GM18508 (cell line): ENCODE results near the gene PMPCA.

Experiments used
- ATAC-seq: cut with Tn5 transposase; IDR thresholded peaks from one replicate; pipeline ENCODE4 v1.9.1; 2021; ENCODE audit warnings: moderate number of reproducible peaks; ENCODE audit not compliant: insufficient read depth, unreplicated experiment

PMPCA gene

GRCh38 chr9:136410500-136411287, at the start of gene PMPCA, which contains the start of gene ENTR1:
Gene PMPCA, plus strand, starts transcription at chr9:136410658. Its CDS starts 11 bp downstream, at chr9:136410669.
Gene ENTR1, minus strand, starts transcription at chr9:136410614. Its CDS starts 217 bp downstream, at chr9:136410397.
- no peak for ATAC-seq

- ATAC-seq = no peak
Observed at GRCh38 chr9:136361047-136361753, 49.3 kb upstream of the PMPCA start.

GRCh38 chr9:136361754-136362449, 48.6 kb upstream of the PMPCA start:
- no peak for ATAC-seq

- ATAC-seq = no peak
Observed at GRCh38 chr9:136362450-136362784, 48.0 kb upstream of the PMPCA start.

GRCh38 chr9:136363106-136363948, 47.1 kb upstream of the PMPCA start, which contains the start of gene DNLZ:
Gene DNLZ, minus strand, starts transcription at chr9:136363744. Its CDS starts 30 bp downstream, at chr9:136363714.
- ATAC-seq = no peak

GRCh38 chr9:136363949-136364748, 46.3 kb upstream of the PMPCA start:
- no peak for ATAC-seq

GRCh38 chr9:136364942-136365774, 45.3 kb upstream of the PMPCA start:
- ATAC-seq = no peak

GRCh38 chr9:136365775-136366222, 44.7 kb upstream of the PMPCA start:
- no peak for ATAC-seq

- ATAC-seq = no peak
Observed at GRCh38 chr9:136366826-136367225, 43.6 kb upstream of the PMPCA start.

- no peak for ATAC-seq
Observed at GRCh38 chr9:136367296-136368145, 42.9 kb upstream of the PMPCA start.

- ATAC-seq = no peak
Observed at GRCh38 chr9:136368190-136368589, 42.3 kb upstream of the PMPCA start.

GRCh38 chr9:136370037-136370436, 40.4 kb upstream of the PMPCA start:
- ATAC-seq = no peak

- ATAC-seq = no peak
Observed at GRCh38 chr9:136370687-136371532, 39.5 kb upstream of the PMPCA start.

GRCh38 chr9:136371533-136371880, 39.0 kb upstream of the PMPCA start:
- no peak for ATAC-seq

GRCh38 chr9:136372006-136372405, 38.5 kb upstream of the PMPCA start:
- ATAC-seq = no peak

GRCh38 chr9:136372561-136373299, 37.7 kb upstream of the PMPCA start:
- no peak for ATAC-seq
